Endothelial cell of umbilical vein (primary cell): ENCODE results near the gene NPM1.

Experiments
- CTCF ChIP-seq, 2 donors: IDR thresholded peaks; 1 replicate in 1 of 2; 2 replicates in 1 of 2; pipeline ENCODE4 v1.5.1; 2011; ENCODE audit warnings: low read length in 2 of 2, mild to moderate bottlenecking in 2 of 2, moderate library complexity in 2 of 2, control low read depth in 1 of 2, inconsistent platforms in 1 of 2, low read depth in 1 of 2; ENCODE audit not compliant: insufficient read depth in 1 of 2; ENCODE audit errors: extremely low read depth in 1 of 2
- MAX ChIP-seq: IDR thresholded peaks from 2 replicates; pipeline ENCODE4 v1.6.1; 2011; ENCODE audit not compliant: insufficient read depth, insufficient read length
- POLR2A ChIP-seq: IDR thresholded peaks from 2 replicates; pipeline ENCODE4 v1.6.1; 2012; ENCODE audit warnings: low read depth, mild to moderate bottlenecking, control low read depth, low read length

DNA sequence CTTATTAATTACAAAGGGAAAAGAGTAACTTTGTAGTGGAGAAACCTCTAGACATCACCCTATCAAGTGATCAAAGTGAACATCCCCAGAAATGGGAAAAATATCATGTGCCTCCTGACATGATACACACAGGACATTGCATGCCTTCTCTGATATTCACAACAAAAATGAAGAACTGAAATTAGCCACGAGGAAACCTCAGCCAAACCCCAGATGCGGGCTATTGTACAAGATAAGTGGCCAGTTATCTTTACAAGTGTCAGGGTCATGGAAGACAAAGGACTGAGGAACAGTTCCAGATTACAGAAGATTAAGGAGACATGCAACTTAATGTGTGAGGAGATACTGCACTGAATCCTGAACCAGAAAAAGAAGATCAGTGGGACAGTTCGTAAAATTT is 23.8 kb upstream of the NPM1 start:
- TF ChIP-seq CTCF (IDR thresholded peaks at IDR 0.05; ENCODE audit: extremely low read depth in 1 of 2, insufficient read depth in 1 of 2, low read depth in 1 of 2, low read length in 2 of 2) (no peak), POLR2A (no peak), MAX (no peak)
